Naive B cell (primary cell): ENCODE measurements around the gene CACHD1. TPM values are rescaled to one million over a fixed set of nuclear protein-coding genes. Genes with fewer than 3 reads are reported as not detected.
A peak's percentile ranks its signal among the peaks of the same experiment; 100 is the strongest.
"Not testable (repeated sequence)": the region's sequence is repeated elsewhere in the genome, so short reads cannot be mapped to it uniquely, and the experiment has no call there.

Experiments
- ATAC-seq, 2 donors: fragments of 150-1000 bp; cut with Tn5 transposase; 2 replicates each; pipeline ENCODE4 v1.10.0; 2021; ENCODE audit warnings: low read depth in 2 of 2, mild to moderate bottlenecking in 2 of 2, moderate library complexity in 2 of 2
- DNase-seq: peaks from one replicate; pipeline ENCODE4 v3.0.0; 2022
- H3K27ac Mint-ChIP-seq, 6 donors: one replicate each; pipeline ENCODE4 v1.8.0; 2020 to 2022; ENCODE audit warnings: mild to moderate bottlenecking in 6 of 6, mixed read lengths in 6 of 6, moderate library complexity in 5 of 6, inconsistent platforms in 2 of 6
- H3K27me3 Mint-ChIP-seq, 3 donors: one replicate each; pipeline ENCODE4 v1.8.0; 2021 to 2022; ENCODE audit warnings: mixed read lengths in 3 of 3, mild to moderate bottlenecking in 1 of 3
- H3K36me3 Mint-ChIP-seq, 2 donors: one replicate each; pipeline ENCODE4 v1.8.0; 2020 to 2022; ENCODE audit warnings: mixed read lengths in 2 of 2, inconsistent platforms in 1 of 2, mild to moderate bottlenecking in 1 of 2
- H3K4me1 Mint-ChIP-seq, 3 donors: one replicate each; pipeline ENCODE4 v1.8.0; 2020 to 2022; ENCODE audit warnings: mixed read lengths in 3 of 3, inconsistent platforms in 1 of 3, mild to moderate bottlenecking in 1 of 3, moderate library complexity in 1 of 3
- H3K4me3 Mint-ChIP-seq, 8 donors: one replicate each; pipeline ENCODE4 v1.8.0; 2020 to 2022; ENCODE audit warnings: mild to moderate bottlenecking in 8 of 8, mixed read lengths in 8 of 8, moderate library complexity in 8 of 8, inconsistent platforms in 2 of 8
- H3K9me3 Mint-ChIP-seq, 7 donors: one replicate each; pipeline ENCODE4 v1.8.0; 2020 to 2022; ENCODE audit warnings: mixed read lengths in 7 of 7, mild to moderate bottlenecking in 5 of 7, inconsistent platforms in 2 of 7, moderate library complexity in 1 of 7
- polyA plus RNA-seq, 6 donors: library from polyadenylated mRNA; unstranded; fragments of 300-500 nt; fragmentation: Illumina TruSeq; gene quantifications; one replicate each; pipeline ENCODE4 v1.2.3, GENCODE V29; 2021; ENCODE audit warnings: low read depth in 6 of 6

Gene CACHD1
- polyA plus RNA-seq, 6 donors from 2014 or later: not detected

- Mint-ChIP-seq H3K27ac (no peak overlapping the region), H3K4me1 (no peaks in the 10 kb centered on the region), H3K27me3 (peaks cover 4 to 6% (median 4%) of the 10 kb centered on the region in 3 donors)
Measured at GRCh38 chr1:64594446-64594845, 124.5 kb downstream of the CACHD1 start.

GRCh38 chr1:64595871-64596515, 126.1 kb downstream of the CACHD1 start:
- H3K4me3 Mint-ChIP-seq: no peak overlapping the region
- no peaks in the 10 kb centered on the region for H3K9me3 Mint-ChIP-seq
- H3K4me1 Mint-ChIP-seq: no peaks in the 10 kb centered on the region
- H3K27me3 Mint-ChIP-seq: peaks cover 4 to 9% (median 5%) of the 10 kb centered on the region in 3 donors
- DNase-seq (no peak), ATAC-seq (no peak)
- no peaks in the 10 kb centered on the region for H3K36me3 Mint-ChIP-seq
- no peak overlapping the region for H3K27ac Mint-ChIP-seq

More at GRCh38 chr1:64594446-64594845, 124.5 kb downstream of the CACHD1 start:
- ATAC-seq (no peak), DNase-seq (no peak)
- Mint-ChIP-seq H3K36me3 (no peaks in the 10 kb centered on the region), H3K9me3 (no peaks in the 10 kb centered on the region), H3K4me3 (no peak overlapping the region)

GRCh38 chr1:64597113-64597512, 127.2 kb downstream of the CACHD1 start:
- H3K4me3 Mint-ChIP-seq: no peak overlapping the region

GRCh38 chr1:64598100-64598571, 128.2 kb downstream of the CACHD1 start:
- Mint-ChIP-seq H3K4me3 (no peak overlapping the region), H3K36me3 (no peaks in the 10 kb centered on the region), H3K4me1 (no peaks in the 10 kb centered on the region), H3K27ac (no peak overlapping the region), H3K27me3 (peaks cover 4 to 9% (median 5%) of the 10 kb centered on the region in 3 donors), H3K9me3 (no peaks in the 10 kb centered on the region)
- DNase-seq (no peak), ATAC-seq (no peak)

More at GRCh38 chr1:64597113-64597512, 127.2 kb downstream of the CACHD1 start:
- Mint-ChIP-seq H3K36me3 (no peaks in the 10 kb centered on the region), H3K4me1 (no peaks in the 10 kb centered on the region), H3K27ac (peak overlapping the region in 1 of 6 donors; percentile 45), H3K27me3 (peaks cover 4 to 9% (median 5%) of the 10 kb centered on the region in 3 donors), H3K9me3 (no peaks in the 10 kb centered on the region)
- DNase-seq: no peak
- no peak for ATAC-seq

GRCh38 chr1:64599242-64599641, 129.3 kb downstream of the CACHD1 start:
- DNase-seq (no peak), ATAC-seq (no peak)
- no peak overlapping the region for H3K4me3 Mint-ChIP-seq
- peaks cover 4 to 9% (median 5%) of the 10 kb centered on the region in 3 donors for H3K27me3 Mint-ChIP-seq
- no peaks in the 10 kb centered on the region for H3K36me3 Mint-ChIP-seq
- H3K9me3 Mint-ChIP-seq: no peaks in the 10 kb centered on the region
- H3K4me1 Mint-ChIP-seq: no peaks in the 10 kb centered on the region
- peak overlapping the region in 1 of 6 donors; percentile 79 for H3K27ac Mint-ChIP-seq

- H3K36me3 Mint-ChIP-seq: no peaks in the 10 kb centered on the region
- ATAC-seq (no peak), DNase-seq (no peak)
- peaks cover 4 to 9% (median 5%) of the 10 kb centered on the region in 3 donors for H3K27me3 Mint-ChIP-seq
- no peak overlapping the region for H3K27ac Mint-ChIP-seq
- H3K4me1 Mint-ChIP-seq: no peaks in the 10 kb centered on the region
- no peak overlapping the region for H3K4me3 Mint-ChIP-seq
- H3K9me3 Mint-ChIP-seq: no peaks in the 10 kb centered on the region
Measured at GRCh38 chr1:64601207-64601606, 131.3 kb downstream of the CACHD1 start.

GRCh38 chr1:64608005-64608650, 138.2 kb downstream of the CACHD1 start:
- H3K27ac Mint-ChIP-seq: no peak overlapping the region
- no peaks in the 10 kb centered on the region for H3K4me1 Mint-ChIP-seq
- H3K4me3 Mint-ChIP-seq: no peak overlapping the region
- peaks cover 4 to 8% of the 10 kb centered on the region in 2 donors for H3K36me3 Mint-ChIP-seq
- H3K27me3 Mint-ChIP-seq: no peaks in the 10 kb centered on the region
- DNase-seq (no peak), ATAC-seq (no peak)
- H3K9me3 Mint-ChIP-seq: peaks cover 4 to 25% (median 16%) of the 10 kb centered on the region in 7 donors

- no peak for ATAC-seq
- peaks cover 4 to 8% of the 10 kb centered on the region in 2 donors for H3K36me3 Mint-ChIP-seq
- H3K27me3 Mint-ChIP-seq: no peaks in the 10 kb centered on the region
Measured at GRCh38 chr1:64608651-64609048, 138.7 kb downstream of the CACHD1 start.

GRCh38 chr1:64610950-64611349, 141.0 kb downstream of the CACHD1 start:
- not testable (repeated sequence) for H3K4me3 Mint-ChIP-seq, ATAC-seq, H3K27me3 Mint-ChIP-seq, DNase-seq, H3K27ac Mint-ChIP-seq, H3K36me3 Mint-ChIP-seq
- H3K4me1 Mint-ChIP-seq: peaks cover 4 to 13% (median 4%) of the 10 kb centered on the region in 3 donors
- peaks cover 4 to 25% (median 16%) of the 10 kb centered on the region in 7 donors for H3K9me3 Mint-ChIP-seq

More at GRCh38 chr1:64608651-64609048, 138.7 kb downstream of the CACHD1 start:
- Mint-ChIP-seq H3K4me3 (no peak overlapping the region), H3K27ac (no peak overlapping the region), H3K9me3 (peaks cover 4 to 25% (median 16%) of the 10 kb centered on the region in 7 donors), H3K4me1 (no peaks in the 10 kb centered on the region)
- no peak for DNase-seq

- Mint-ChIP-seq H3K9me3 (peaks cover 4 to 9% (median 8%) of the 10 kb centered on the region in 7 donors), H3K4me1 (peaks cover 11 to 21% (median 20%) of the 10 kb centered on the region in 3 donors), H3K27me3 (no peaks in the 10 kb centered on the region), H3K36me3 (peaks cover 8% of the 10 kb centered on the region in 2 donors), H3K4me3 (peak overlapping the region in 4 of 8 donors; percentile 5 to 72 (median 40)), H3K27ac (peak overlapping the region in 4 of 6 donors; percentile 15 to 76 (median 64))
- DNase-seq: no peak
- peak in 1 of 2 donors; percentile 45 for ATAC-seq
Measured at GRCh38 chr1:64616039-64616438, 146.1 kb downstream of the CACHD1 start.

- Mint-ChIP-seq H3K36me3 (no peaks in the 10 kb centered on the region), H3K27me3 (no peaks in the 10 kb centered on the region), H3K27ac (no peak overlapping the region), H3K4me1 (peaks cover 0 to 6% (median 0%) of the 10 kb centered on the region in 3 donors), H3K9me3 (no peaks in the 10 kb centered on the region), H3K4me3 (no peak overlapping the region)
- no peak for ATAC-seq
- no peak for DNase-seq
Measured at GRCh38 chr1:64623750-64624191, 153.8 kb downstream of the CACHD1 start.

- H3K4me1 Mint-ChIP-seq: peaks cover 0 to 1% (median 0%) of the 10 kb centered on the region in 3 donors
- no peaks in the 10 kb centered on the region for H3K36me3 Mint-ChIP-seq
- ATAC-seq (no peak), DNase-seq (no peak)
- H3K4me3 Mint-ChIP-seq: no peak overlapping the region
- no peak overlapping the region for H3K27ac Mint-ChIP-seq
- H3K9me3 Mint-ChIP-seq: no peaks in the 10 kb centered on the region
- no peaks in the 10 kb centered on the region for H3K27me3 Mint-ChIP-seq
Measured at GRCh38 chr1:64624218-64624713, 154.3 kb downstream of the CACHD1 start.

GRCh38 chr1:64624808-64625207, 154.9 kb downstream of the CACHD1 start:
- Mint-ChIP-seq H3K36me3 (no peaks in the 10 kb centered on the region), H3K27me3 (no peaks in the 10 kb centered on the region), H3K27ac (peak overlapping the region in 1 of 6 donors; percentile 23), H3K9me3 (no peaks in the 10 kb centered on the region), H3K4me3 (no peak overlapping the region), H3K4me1 (peaks cover 0 to 2% (median 1%) of the 10 kb centered on the region in 3 donors)
- no peak for DNase-seq
- ATAC-seq: no peak
